Measurements from ENCODE around the gene SYTL3.

DNA sequence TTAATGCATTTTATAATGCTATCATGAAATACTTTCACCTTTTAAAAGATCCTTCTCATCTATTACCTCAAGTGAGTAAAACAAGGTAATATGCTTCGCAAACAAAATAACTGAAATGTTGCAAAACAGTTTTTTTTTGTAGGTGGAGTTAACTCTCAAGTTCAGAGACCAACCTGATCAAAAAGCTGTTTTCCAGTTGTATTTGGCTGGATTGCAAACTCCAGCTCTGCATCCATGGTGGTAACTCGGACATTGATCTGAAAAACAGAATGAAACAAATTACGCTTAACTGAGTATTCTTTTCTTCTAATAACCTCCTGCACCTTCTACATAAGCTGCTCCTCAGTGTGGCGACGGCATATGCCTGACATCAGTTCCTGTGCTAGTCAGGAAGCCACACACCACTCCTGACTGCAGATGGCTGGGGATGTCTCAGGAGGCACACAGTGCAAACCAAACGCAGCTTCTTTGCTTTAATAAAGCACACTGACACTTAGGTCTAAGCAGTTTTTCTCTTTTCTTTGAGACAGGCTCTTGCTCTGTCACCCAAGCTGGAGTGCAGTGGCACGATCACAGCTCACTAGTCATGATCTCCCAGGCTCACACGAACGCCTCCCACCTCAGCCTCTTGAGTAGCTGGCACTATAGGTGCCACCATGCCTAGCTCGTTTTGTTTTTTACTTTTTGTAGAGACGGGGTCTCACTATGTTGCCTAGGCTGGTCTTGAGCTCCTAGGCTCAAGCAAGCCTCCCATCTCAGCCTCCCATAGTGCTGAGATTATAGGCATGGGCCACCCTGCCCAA is 139.5 kb downstream of the SYTL3 start:
- TF ChIP-seq, protein P1, sequence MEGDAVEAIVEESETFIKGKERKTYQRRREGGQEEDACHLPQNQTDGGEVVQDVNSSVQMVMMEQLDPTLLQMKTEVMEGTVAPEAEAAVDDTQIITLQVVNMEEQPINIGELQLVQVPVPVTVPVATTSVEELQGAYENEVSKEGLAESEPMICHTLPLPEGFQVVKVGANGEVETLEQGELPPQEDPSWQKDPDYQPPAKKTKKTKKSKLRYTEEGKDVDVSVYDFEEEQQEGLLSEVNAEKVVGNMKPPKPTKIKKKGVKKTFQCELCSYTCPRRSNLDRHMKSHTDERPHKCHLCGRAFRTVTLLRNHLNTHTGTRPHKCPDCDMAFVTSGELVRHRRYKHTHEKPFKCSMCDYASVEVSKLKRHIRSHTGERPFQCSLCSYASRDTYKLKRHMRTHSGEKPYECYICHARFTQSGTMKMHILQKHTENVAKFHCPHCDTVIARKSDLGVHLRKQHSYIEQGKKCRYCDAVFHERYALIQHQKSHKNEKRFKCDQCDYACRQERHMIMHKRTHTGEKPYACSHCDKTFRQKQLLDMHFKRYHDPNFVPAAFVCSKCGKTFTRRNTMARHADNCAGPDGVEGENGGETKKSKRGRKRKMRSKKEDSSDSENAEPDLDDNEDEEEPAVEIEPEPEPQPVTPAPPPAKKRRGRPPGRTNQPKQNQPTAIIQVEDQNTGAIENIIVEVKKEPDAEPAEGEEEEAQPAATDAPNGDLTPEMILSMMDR (conservative IDR thresholded peaks at IDR 0.05; ENCODE audit: low read depth, low read length): no peak
- TF ChIP-seq EZH2 (IDR thresholded peaks at IDR 0.05; ENCODE audit: low read length, unreplicated experiment) (no peak), EZH2phosphoT487 (IDR thresholded peaks at IDR 0.05; ENCODE audit: borderline replicate concordance, low read length) (no peak)

All from PC-3 (cell line).